GM23338 (cell line): Measurements from ENCODE around the gene EXOC2. TPM values are rescaled to one million over a fixed set of nuclear protein-coding genes. Genes with fewer than 3 reads are reported as not detected.

Source experiments
- ATAC-seq: fragments of 200-7000 bp; cut with Tn5 transposase; 3 replicates; pipeline ENCODE4 v1.9.1; 2020
- DNase-seq: peaks from one replicate; pipeline ENCODE4 v3.0.0-alpha.2; 2015; ENCODE audit warnings: low spot score
- H2AFZ ChIP-seq: fragments of 200-600 bp; sonication (generic); 2 replicates; pipeline ENCODE4 v1.8.0; 2016; ENCODE audit warnings: antibody characterized with exemption, mild to moderate bottlenecking, moderate library complexity
- H3F3A ChIP-seq: fragments of 200-600 bp; sonication (generic); replicated peaks from 2 replicates; pipeline ENCODE4 v1.8.0; 2017; ENCODE audit warnings: antibody characterized with exemption, mixed run types, low read depth
- H3K27ac ChIP-seq: fragments of 200-600 bp; sonication (generic); 2 replicates; pipeline ENCODE4 v1.6.1; 2016; ENCODE audit warnings: low read depth
- H3K27me3 ChIP-seq: fragments of 200-600 bp; sonication (generic); 2 replicates; pipeline ENCODE4 v1.8.0; 2016; ENCODE audit warnings: mild to moderate bottlenecking, mixed run types, moderate library complexity; ENCODE audit not compliant: insufficient read depth
- H3K36me3 ChIP-seq: fragments of 200-600 bp; sonication (generic); 2 replicates; pipeline ENCODE4 v1.8.0; 2016; ENCODE audit warnings: mild to moderate bottlenecking; ENCODE audit not compliant: insufficient read depth
- H3K4me1 ChIP-seq: fragments of 200-600 bp; sonication (generic); 2 replicates; pipeline ENCODE4 v1.8.0; 2016; ENCODE audit warnings: mild to moderate bottlenecking, moderate library complexity; ENCODE audit not compliant: insufficient read depth
- H3K4me2 ChIP-seq: fragments of 200-600 bp; sonication (generic); 2 replicates; pipeline ENCODE4 v1.7.1; 2017; ENCODE audit warnings: mixed run types
- H3K4me3 ChIP-seq: fragments of 200-600 bp; sonication (generic); 2 replicates; pipeline ENCODE4 v1.6.1; 2016; ENCODE audit warnings: mixed run types
- H3K79me2 ChIP-seq: fragments of 200-600 bp; sonication (generic); replicated peaks from 2 replicates; pipeline ENCODE4 v1.8.0; 2017; ENCODE audit warnings: mild to moderate bottlenecking; ENCODE audit not compliant: insufficient read depth
- H3K9me2 ChIP-seq: fragments of 200-600 bp; sonication (generic); 2 replicates; pipeline ENCODE4 v1.8.0; 2017; ENCODE audit not compliant: insufficient read depth
- H4K20me1 ChIP-seq: fragments of 200-600 bp; sonication (generic); replicated peaks from 2 replicates; pipeline ENCODE4 v1.8.0; 2017; ENCODE audit warnings: mild to moderate bottlenecking; ENCODE audit not compliant: insufficient read depth
- H3K27ac Mint-ChIP-seq: 2 replicates; pipeline ENCODE4 v1.8.0; 2020; ENCODE audit warnings: inconsistent platforms, mild to moderate bottlenecking, moderate library complexity, mixed read lengths
- H3K27me3 Mint-ChIP-seq: 3 replicates; pipeline ENCODE4 v1.8.0; 2022; ENCODE audit warnings: low read depth, mild to moderate bottlenecking, moderate library complexity, mixed read lengths, inconsistent platforms; ENCODE audit not compliant: insufficient read depth, poor library complexity
- H3K36me3 Mint-ChIP-seq: 3 replicates; pipeline ENCODE4 v1.8.0; 2021; ENCODE audit warnings: low read depth, mild to moderate bottlenecking, inconsistent platforms, moderate library complexity, mixed read lengths
- H3K4me1 Mint-ChIP-seq: 3 replicates; pipeline ENCODE4 v1.8.0; 2020; ENCODE audit warnings: mild to moderate bottlenecking, inconsistent platforms, mixed read lengths
- H3K4me3 Mint-ChIP-seq: 3 replicates; pipeline ENCODE4 v1.8.0; 2021; ENCODE audit warnings: moderate library complexity, mild to moderate bottlenecking, inconsistent platforms, mixed read lengths
- H3K9me3 Mint-ChIP-seq: 3 replicates; pipeline ENCODE4 v1.8.0; 2020; ENCODE audit warnings: moderate library complexity, mild to moderate bottlenecking, inconsistent platforms, mixed read lengths
- CREB1 ChIP-seq: fragments of 250-450 bp; sonication (Bioruptor Pico); IDR thresholded peaks from 2 replicates; pipeline ENCODE4 v1.5.0; 2020; ENCODE audit warnings: low read depth, mild to moderate bottlenecking, moderate library complexity
- CTCF ChIP-seq, 2 experiments: fragments of 200-600 bp in 1 of 2; sonication (generic) in 1 of 2; conservative IDR thresholded peaks; 2 replicates each; pipeline versions ENCODE4 v1.5.1 to v1.6.1; 2016 to 2017; ENCODE audit warnings: antibody characterized with exemption in 2 of 2, low read depth in 2 of 2, mild to moderate bottlenecking in 2 of 2, moderate library complexity in 1 of 2
- EZH2 ChIP-seq: fragments of 200-600 bp; sonication (generic); IDR thresholded peaks from one replicate; pipeline ENCODE4 v1.8.0; 2017; ENCODE audit warnings: antibody characterized with exemption, mild to moderate bottlenecking, low read depth; ENCODE audit not compliant: unreplicated experiment
- JUNB ChIP-seq: IDR thresholded peaks from one replicate; pipeline ENCODE4 v1.6.1; 2016; ENCODE audit warnings: antibody characterized with exemption; ENCODE audit not compliant: unreplicated experiment
- NANOG ChIP-seq: IDR thresholded peaks from 2 replicates; pipeline ENCODE4 v1.6.1; 2016; ENCODE audit warnings: antibody characterized with exemption, borderline replicate concordance
- POLR2AphosphoS5 ChIP-seq: IDR thresholded peaks from 2 replicates; pipeline ENCODE4 v1.6.1; 2016; ENCODE audit warnings: antibody characterized with exemption, low read depth
- STAT1 ChIP-seq: IDR thresholded peaks from one replicate; pipeline ENCODE4 v1.6.1; 2016; ENCODE audit warnings: antibody characterized with exemption; ENCODE audit not compliant: unreplicated experiment
- ZNF331 ChIP-seq: fragments of 250-450 bp; sonication (Bioruptor Pico); IDR thresholded peaks from 2 replicates; pipeline ENCODE4 v1.5.0; 2020; ENCODE audit warnings: low read depth, mild to moderate bottlenecking, moderate library complexity
- ZNF462 ChIP-seq: fragments of 250-450 bp; sonication (Bioruptor Pico); IDR thresholded peaks from 2 replicates; pipeline ENCODE4 v1.5.0; 2020; ENCODE audit warnings: mild to moderate bottlenecking, moderate library complexity
- polyA plus RNA-seq: library from polyadenylated mRNA; unstranded; fragments of >200 nt; fragmentation: Nextera tagmentation; extraction: Ambion mirVana; gene quantifications from 2 replicates; pipeline ENCODE4 v1.2.1, GENCODE V29; 2016
- total RNA-seq: library from RNA; depleted of rRNA; stranded (reverse); fragments of >200 nt; shearing (Covaris generic); gene quantifications from 2 replicates; pipeline ENCODE4 v1.2.3, GENCODE V29; 2014

The EXOC2 gene
- total and polyA plus RNA-seq, 2 experiments from 2014 or later = 28.7 to 93.6 TPM

DNA sequence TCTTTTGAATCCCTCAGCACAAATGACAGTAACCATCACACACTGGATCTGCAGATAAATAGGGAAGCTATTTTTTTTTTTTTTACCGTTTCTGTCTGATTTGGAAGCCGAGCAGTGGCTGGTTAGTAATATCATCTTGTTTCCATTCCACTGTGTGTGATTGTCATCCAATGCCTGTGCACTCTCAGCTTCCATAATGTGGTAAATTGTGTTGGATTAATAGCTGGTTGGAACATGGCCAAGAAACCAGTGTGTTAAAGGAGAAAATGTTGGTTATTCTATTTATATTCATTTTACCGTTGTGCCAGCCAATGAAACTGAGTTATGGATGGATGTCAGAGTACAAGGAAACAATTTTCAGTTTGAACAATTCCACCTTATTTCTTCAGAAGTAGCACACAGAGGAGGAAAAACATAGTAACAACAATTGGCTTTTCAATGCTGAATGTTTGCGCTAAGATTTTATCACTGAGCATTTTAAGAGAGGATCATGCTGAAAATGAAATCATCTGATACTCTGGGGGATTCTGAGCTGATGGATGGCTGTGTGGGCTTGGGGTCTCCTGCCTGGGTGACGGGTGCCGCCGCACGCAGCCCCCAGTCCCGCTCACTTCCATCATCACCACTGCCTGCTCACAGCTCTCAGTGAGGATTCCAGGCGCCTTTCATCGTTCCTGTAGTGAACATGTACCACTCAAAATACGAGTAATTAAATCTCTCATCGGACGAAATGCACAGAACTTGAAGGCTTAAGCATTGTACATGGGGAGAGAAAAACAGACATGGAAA is 40.7 kb upstream of the EXOC2 start:
- Histone ChIP-seq H2AFZ (no peak overlapping the region), H3K79me2 (no peaks in the 10 kb centered on the region), H3K4me3 (no peak overlapping the region), H3K27me3 (no peaks in the 10 kb centered on the region), H3K36me3 (no peaks in the 10 kb centered on the region), H3K27ac (no peak overlapping the region), H3F3A (no peaks in the 10 kb centered on the region), H3K4me1 (peaks cover 11% of the 10 kb centered on the region), H3K4me2 (no peak overlapping the region), H4K20me1 (no peaks in the 10 kb centered on the region), H3K9me2 (no peaks in the 10 kb centered on the region)
- DNase-seq = no peak
- Mint-ChIP-seq H3K27ac (no peak overlapping the region), H3K27me3 (no peaks in the 10 kb centered on the region), H3K36me3 (no peaks in the 10 kb centered on the region), H3K4me3 (no peak overlapping the region), H3K9me3 (no peaks in the 10 kb centered on the region), H3K4me1 (peaks cover 14% of the 10 kb centered on the region; the same call in 2 of the 3 replicates)
- no peak for ATAC-seq
- no peak for TF ChIP-seq NANOG
- no peak for TF ChIP-seq CTCF (conservative IDR thresholded peaks at IDR 0.05; ENCODE audit: low read depth in 2 of 2)

GRCh38 chr6:731924-732323 is 39.0 kb upstream of the EXOC2 start:
- H2AFZ ChIP-seq = peak overlapping the region; percentile 49; the same call in 1 of the 2 replicates
- no peaks in the 10 kb centered on the region for H3K9me2 ChIP-seq
- H3K4me2 ChIP-seq = 0 out of 2 replicates have a peak overlapping the region, but pooled peaks have one; percentile 48
- no peaks in the 10 kb centered on the region for H3K36me3 ChIP-seq
- ATAC-seq = no peak
- H3K27ac ChIP-seq = no peak overlapping the region
- peaks cover 14% of the 10 kb centered on the region; the same call in 2 of the 3 replicates for H3K4me1 Mint-ChIP-seq
- no peaks in the 10 kb centered on the region for H3K36me3 Mint-ChIP-seq
- no peaks in the 10 kb centered on the region for H3F3A ChIP-seq
- no peaks in the 10 kb centered on the region for H3K9me3 Mint-ChIP-seq
- H3K27me3 Mint-ChIP-seq = no peaks in the 10 kb centered on the region
- H3K27ac Mint-ChIP-seq = no peak overlapping the region
- H4K20me1 ChIP-seq = no peaks in the 10 kb centered on the region
- peaks cover 11% of the 10 kb centered on the region for H3K4me1 ChIP-seq
- no peaks in the 10 kb centered on the region for H3K27me3 ChIP-seq
- no peaks in the 10 kb centered on the region for H3K79me2 ChIP-seq
- no peak overlapping the region for H3K4me3 Mint-ChIP-seq
- TF ChIP-seq ZNF331 (CRISPR knock-in tag) = no peak
- no peak for TF ChIP-seq CREB1 (CRISPR knock-in tag)
- TF ChIP-seq STAT1 = no peak
- TF ChIP-seq EZH2 = no peak
- no peak for TF ChIP-seq JUNB
- TF ChIP-seq ZNF462 = no peak
- TF ChIP-seq POLR2AphosphoS5 = no peak
- no peak for TF ChIP-seq CTCF (conservative IDR thresholded peaks at IDR 0.05; ENCODE audit: low read depth in 2 of 2)
- TF ChIP-seq NANOG = no peak
- no peak for DNase-seq
- H3K4me3 ChIP-seq = no peak overlapping the region
